ENCODE measurements around the gene RTN3. TPM values are rescaled to one million over a fixed set of nuclear protein-coding genes. Genes with fewer than 3 reads are reported as not detected.
A peak's percentile ranks its signal among the peaks of the same experiment; 100 is the strongest.

The RTN3 gene
- total and polyA plus RNA-seq, 2 donors (not counting 1 experiment from before 2014, with no cell fraction given) = 10.1 to 24.9 TPM

DNA sequence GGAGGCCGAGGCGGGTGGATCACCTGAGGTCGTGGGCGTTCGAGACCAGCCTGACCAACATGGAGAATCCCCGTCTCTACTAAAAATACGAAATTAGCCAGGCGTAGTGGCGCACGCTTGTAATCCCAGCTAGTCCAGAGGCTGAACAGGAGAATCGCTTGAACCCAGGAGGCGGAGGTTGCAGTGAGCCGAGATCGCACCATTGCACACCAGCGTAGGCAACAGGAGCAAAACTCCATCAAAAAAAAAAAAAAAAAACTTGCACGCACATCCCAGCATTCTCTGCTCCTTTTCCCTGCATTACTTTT lies 9.2 kb upstream of the RTN3 start:
- no peak for TF ChIP-seq EZH2 (IDR thresholded peaks at IDR 0.05; ENCODE audit: borderline replicate concordance, insufficient read depth, low read depth, low read length, poor library complexity, severe bottlenecking)
- TF ChIP-seq CTCF (IDR thresholded peaks at IDR 0.05) = no peak
- Mint-ChIP-seq H3K4me3 (peak overlapping the region; percentile 88), H3K4me1 (peaks cover 20% of the 10 kb centered on the region), H3K9me3 (ENCODE audit: insufficient read depth) (no peaks in the 10 kb centered on the region), H3K27ac (peak overlapping the region; percentile 92), H3K27me3 (no peaks in the 10 kb centered on the region)
- Histone ChIP-seq H3K9me3 (ENCODE audit: control extremely low read depth in 1 of 3, control insufficient read depth in 2 of 3, insufficient read depth in 1 of 3, low read length in 2 of 3) (no peaks in the 10 kb centered on the region), H3K27me3 (replicated peaks in 1 of 4; ENCODE audit: control extremely low read depth in 1 of 4, control insufficient read depth in 3 of 4, insufficient read depth in 4 of 4, low read length in 3 of 4) (no peaks in the 10 kb centered on the region), H3K9ac (ENCODE audit: low read length) (peak overlapping the region; percentile 84), H3K79me2 (ENCODE audit: control insufficient read depth, insufficient read depth, low read length) (peaks cover 35% of the 10 kb centered on the region), H3K27ac (ENCODE audit: low read length in 2 of 2) (no peak overlapping the region), H3K4me1 (ENCODE audit: control insufficient read depth in 2 of 2, insufficient read depth in 2 of 2, low read length in 2 of 2) (peaks cover 9 to 13% of the 10 kb centered on the region in 2 donors), H2AFZ (ENCODE audit: insufficient read depth, low read depth, low read length, poor library complexity, severe bottlenecking) (peak overlapping the region; percentile 95), H3K36me3 (replicated peaks in 1 of 2; ENCODE audit: control extremely low read depth in 1 of 2, control insufficient read depth in 1 of 2, extremely low read depth in 1 of 2, insufficient read depth in 2 of 2, low read length in 1 of 2) (no peaks in the 10 kb centered on the region), H4K20me1 (ENCODE audit: control insufficient read depth, insufficient read depth, low read length, poor library complexity, severe bottlenecking) (peaks cover 11% of the 10 kb centered on the region), H3K4me3 (ENCODE audit: control extremely low read depth in 1 of 5, extremely low read depth in 1 of 5, insufficient read depth in 1 of 5, low read depth in 2 of 5, low read length in 4 of 5) (no peak overlapping the region), H3K4me2 (replicated peaks; ENCODE audit: low read depth, low read length, poor library complexity, severe bottlenecking) (peak overlapping the region; percentile 88)
- POLR2A ChIA-PET = interaction anchor here (0.7 to 3.0 kb wide), 2 partner anchors 9 to 493 kb away, joined by 6 to 11 read pairs; partner anchors contain the start of gene RTN3
- 98% methylated on average over 14 of the region's 16 CpGs for WGBS (ENCODE audit: insufficient coverage)
- intact Hi-C loops (cut with micrococcal nuclease) = loop anchor here (5.0 kb wide), 1 partner anchor 790 kb away; the partner anchor contains the start of gene SLC3A2
- no peak for ATAC-seq (ENCODE audit: low read depth)
- DNase-seq = no peak
- CTCF ChIA-PET = interaction anchor here (0.9 to 3.7 kb wide), 5 partner anchors 9 to 165 kb away, joined by 3 to 39 read pairs (median 10); partner anchors contain the start of gene RTN3

GRCh38 chr11:63672936-63673539 lies 8.3 kb upstream of the RTN3 start:
- H4K20me1 ChIP-seq (ENCODE audit: control insufficient read depth, insufficient read depth, low read length, poor library complexity, severe bottlenecking) = peaks cover 2% of the 10 kb centered on the region
- H3K4me3 Mint-ChIP-seq = no peak overlapping the region
- H3K4me1 Mint-ChIP-seq = peaks cover 15% of the 10 kb centered on the region
- H3K9me3 ChIP-seq (ENCODE audit: control extremely low read depth in 1 of 3, control insufficient read depth in 2 of 3, insufficient read depth in 1 of 3, low read length in 2 of 3) = no peaks in the 10 kb centered on the region
- H3K27me3 Mint-ChIP-seq = no peaks in the 10 kb centered on the region
- ChIA-PET POLR2A (no interaction called here), CTCF (interaction anchor here (0.9 to 1.1 kb wide), 6 partner anchors 27 to 94 kb away, joined by 3 to 4 read pairs (median 3); no protein-coding TSS in a partner anchor)
- no CpG with 5 or more reads among the region's 1 CpG for WGBS (ENCODE audit: insufficient coverage)
- no peak overlapping the region for H3K27ac Mint-ChIP-seq
- H3K4me1 ChIP-seq (ENCODE audit: control insufficient read depth in 2 of 2, insufficient read depth in 2 of 2, low read length in 2 of 2) = peaks cover 9 to 13% of the 10 kb centered on the region in 2 donors
- TF ChIP-seq EZH2 (IDR thresholded peaks at IDR 0.05; ENCODE audit: borderline replicate concordance, insufficient read depth, low read depth, low read length, poor library complexity, severe bottlenecking) (no peak), CTCF (IDR thresholded peaks at IDR 0.05) (no peak)
- H3K27ac ChIP-seq (ENCODE audit: low read length in 2 of 2) = no peak overlapping the region
- no peak overlapping the region for H2AFZ ChIP-seq (ENCODE audit: insufficient read depth, low read depth, low read length, poor library complexity, severe bottlenecking)
- peaks cover 26% of the 10 kb centered on the region for H3K79me2 ChIP-seq (ENCODE audit: control insufficient read depth, insufficient read depth, low read length)
- H3K9ac ChIP-seq (ENCODE audit: low read length) = no peak overlapping the region
- H3K9me3 Mint-ChIP-seq (ENCODE audit: insufficient read depth) = no peaks in the 10 kb centered on the region
- ATAC-seq (ENCODE audit: low read depth) (no peak), DNase-seq (no peak)
- intact Hi-C loops (cut with micrococcal nuclease) = loop anchor here (5.0 kb wide), 1 partner anchor 791 kb away; the partner anchor contains the start of gene SLC3A2
- H3K36me3 ChIP-seq (replicated peaks in 1 of 2; ENCODE audit: control extremely low read depth in 1 of 2, control insufficient read depth in 1 of 2, extremely low read depth in 1 of 2, insufficient read depth in 2 of 2, low read length in 1 of 2) = no peaks in the 10 kb centered on the region
- H3K4me2 ChIP-seq (replicated peaks; ENCODE audit: low read depth, low read length, poor library complexity, severe bottlenecking) = no peak overlapping the region
- no peaks in the 10 kb centered on the region for H3K27me3 ChIP-seq (replicated peaks in 1 of 4; ENCODE audit: control extremely low read depth in 1 of 4, control insufficient read depth in 3 of 4, insufficient read depth in 4 of 4, low read length in 3 of 4)
- no peak overlapping the region for H3K4me3 ChIP-seq (ENCODE audit: control extremely low read depth in 1 of 5, extremely low read depth in 1 of 5, insufficient read depth in 1 of 5, low read depth in 2 of 5, low read length in 4 of 5)

Measured in B cell (primary cell).